SKM-1 (cell line): ENCODE measurements around the gene PRR15.

Source experiments
- DNase-seq: peaks from one replicate; lab custom pipeline; 2025; ENCODE audit not compliant: unreplicated experiment; lab: John Stamatoyannopoulos, UW

The PRR15 gene

GRCh38 chr7:29567174-29567573, 3.5 kb downstream of the PRR15 start:
- no peak for DNase-seq

GRCh38 chr7:29569648-29570047, 6.0 kb downstream of the PRR15 start:
- DNase-seq = peak; percentile 29

- DNase-seq = no peak
Measured at GRCh38 chr7:29572558-29572957, 8.9 kb downstream of the PRR15 start.

GRCh38 chr7:29573567-29573966, 9.9 kb downstream of the PRR15 start:
- DNase-seq = no peak

GRCh38 chr7:29574659-29575058, 11.0 kb downstream of the PRR15 start:
- peak; percentile 31 for DNase-seq

- DNase-seq = no peak
Measured at GRCh38 chr7:29587195-29587808, 23.7 kb downstream of the PRR15 start.

GRCh38 chr7:29588212-29588611, 24.6 kb downstream of the PRR15 start:
- DNase-seq = no peak

GRCh38 chr7:29588900-29589696, 25.5 kb downstream of the PRR15 start:
- DNase-seq = no peak

GRCh38 chr7:29592866-29593265, 29.2 kb downstream of the PRR15 start:
- no peak for DNase-seq

- DNase-seq = no peak
Measured at GRCh38 chr7:29593459-29593858, 29.8 kb downstream of the PRR15 start.

GRCh38 chr7:29596593-29597178, 33.1 kb downstream of the PRR15 start:
- DNase-seq = no peak

- DNase-seq = no peak
Measured at GRCh38 chr7:29597266-29597665, 33.6 kb downstream of the PRR15 start.

GRCh38 chr7:29598137-29598536, 34.5 kb downstream of the PRR15 start:
- no peak for DNase-seq

- DNase-seq = no peak
Measured at GRCh38 chr7:29598613-29599012, 35.0 kb downstream of the PRR15 start.

GRCh38 chr7:29599026-29599425, 35.4 kb downstream of the PRR15 start:
- DNase-seq = no peak

- no peak for DNase-seq
Measured at GRCh38 chr7:29600661-29601060, 37.0 kb downstream of the PRR15 start.

GRCh38 chr7:29604052-29604451, 40.4 kb downstream of the PRR15 start:
- no peak for DNase-seq

GRCh38 chr7:29604702-29605101, 41.1 kb downstream of the PRR15 start:
- no peak for DNase-seq

- no peak for DNase-seq
Measured at GRCh38 chr7:29605671-29606070, 42.0 kb downstream of the PRR15 start.

GRCh38 chr7:29606287-29606721, 42.7 kb downstream of the PRR15 start:
- no peak for DNase-seq

- no peak for DNase-seq
Measured at GRCh38 chr7:29606830-29607229, 43.2 kb downstream of the PRR15 start.

- DNase-seq = no peak
Measured at GRCh38 chr7:29607259-29607658, 43.6 kb downstream of the PRR15 start.
